DMS153 (cell line): Measurements from ENCODE around the gene LDLRAD4.

ENCODE experiments used
- DNase-seq: peaks from one replicate; lab custom pipeline; 2025; lab: John Stamatoyannopoulos, UW

Gene LDLRAD4

GRCh38 chr18:13539050-13539449, 320.5 kb downstream of the LDLRAD4 start:
- DNase-seq, result peak; percentile 38

GRCh38 chr18:13539843-13540476, 321.4 kb downstream of the LDLRAD4 start:
- no peak for DNase-seq

GRCh38 chr18:13540477-13541182, 322.1 kb downstream of the LDLRAD4 start:
- no peak for DNase-seq

DNA sequence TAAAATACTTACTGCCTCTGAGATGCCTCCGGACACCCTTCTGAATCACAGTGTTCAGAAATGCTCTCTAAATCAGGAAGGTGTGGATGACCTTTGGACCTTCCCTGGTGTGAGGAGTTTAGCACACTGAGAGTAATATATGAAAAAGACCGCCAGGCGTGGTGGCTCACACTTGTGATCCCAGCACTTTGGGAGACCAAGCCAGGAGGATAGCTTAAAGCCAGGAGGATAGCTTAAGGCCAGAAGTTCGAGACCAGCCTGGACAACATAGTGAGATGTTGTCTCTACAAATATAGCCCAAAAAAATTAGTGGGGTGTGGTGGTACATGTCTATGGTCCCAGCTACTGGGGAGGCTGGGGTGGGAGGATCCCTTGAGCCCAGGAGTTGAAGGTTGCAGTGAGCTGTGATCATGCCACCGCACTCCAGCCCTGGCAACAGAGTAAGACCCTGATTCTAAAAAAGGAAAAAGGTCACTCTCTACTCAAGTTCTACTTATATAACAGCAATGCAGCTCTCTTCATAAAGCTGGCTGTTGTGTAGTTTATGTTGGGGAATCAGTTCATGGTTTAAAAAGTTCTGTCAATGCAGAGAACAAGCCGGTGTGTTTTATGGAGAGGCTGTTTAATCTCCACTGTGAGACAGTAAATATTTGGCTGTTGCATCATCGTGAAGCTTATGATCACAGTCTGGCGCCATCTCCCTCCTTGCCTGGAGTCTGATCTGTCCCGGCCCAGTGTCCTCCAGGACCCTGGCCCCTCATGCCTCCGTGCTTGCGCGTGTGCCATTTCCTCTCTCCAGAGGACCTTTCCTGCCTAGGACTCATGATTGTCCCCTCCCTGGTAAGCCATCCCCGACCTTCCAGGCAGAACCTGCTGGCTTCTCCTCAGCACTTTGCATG, 323.3 kb downstream of the LDLRAD4 start:
- no peak for DNase-seq

DNA sequence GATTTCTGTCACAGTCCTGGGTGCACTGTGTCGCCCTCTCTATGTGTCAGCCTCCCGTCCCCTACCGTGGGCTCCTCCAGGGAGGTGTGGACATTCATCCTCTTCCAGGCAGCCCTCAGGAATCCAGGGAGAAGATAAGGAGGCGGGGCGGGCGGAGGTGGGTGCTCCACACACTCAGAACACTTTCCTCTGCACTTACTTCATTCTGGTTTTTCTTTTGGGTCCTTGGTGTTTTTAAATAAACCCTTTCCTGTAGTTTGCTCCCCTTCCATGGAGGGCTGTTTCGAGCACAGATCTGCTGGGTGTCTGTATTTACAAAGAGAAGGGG, 323.9 kb downstream of the LDLRAD4 start:
- no peak for DNase-seq

- no peak for DNase-seq
Measured at GRCh38 chr18:13543144-13543543, 324.6 kb downstream of the LDLRAD4 start.

DNA sequence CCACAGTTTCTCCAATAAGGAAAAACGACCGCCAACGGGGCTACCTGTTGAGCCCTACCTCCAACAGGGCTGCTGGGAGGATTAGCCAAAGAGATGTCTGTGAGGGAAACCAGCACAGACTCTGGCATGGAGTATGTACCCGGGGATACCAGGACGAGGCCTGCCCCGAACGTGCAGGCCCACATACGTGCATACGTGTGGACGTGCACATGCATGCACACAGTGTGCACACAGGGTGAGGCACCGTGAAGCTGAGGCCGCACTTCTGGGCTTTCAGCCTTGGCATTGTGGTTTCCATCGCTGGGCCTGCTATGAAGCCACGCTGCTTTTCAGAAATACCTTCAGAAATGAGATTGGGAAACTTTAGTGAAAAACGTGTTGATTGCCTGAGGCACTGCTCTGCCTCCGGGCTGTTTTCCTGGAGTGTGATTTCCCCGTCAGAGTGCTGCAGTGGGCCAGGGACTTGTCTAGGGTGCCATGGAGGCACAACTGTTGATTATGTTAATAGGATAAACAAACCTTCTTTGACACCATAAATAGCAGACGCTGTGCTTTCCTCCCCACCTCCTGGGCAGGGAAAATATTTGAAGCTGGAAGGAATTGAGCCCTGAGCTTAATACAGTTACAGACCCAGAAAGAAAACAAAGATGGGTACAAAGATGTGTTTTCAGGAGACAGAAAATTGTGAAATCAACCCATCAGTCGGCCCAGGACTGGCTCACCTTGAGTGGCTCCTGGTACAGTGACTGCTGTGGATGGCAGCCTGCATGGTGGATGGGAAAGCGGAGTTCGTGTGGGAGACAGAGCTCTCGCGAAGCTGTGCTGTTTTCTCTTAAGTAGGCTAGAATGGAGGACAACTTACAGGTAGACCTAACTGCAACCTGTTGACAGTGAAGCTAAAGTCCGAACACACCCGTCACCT, 325.5 kb downstream of the LDLRAD4 start:
- DNase-seq, result no peak

DNA sequence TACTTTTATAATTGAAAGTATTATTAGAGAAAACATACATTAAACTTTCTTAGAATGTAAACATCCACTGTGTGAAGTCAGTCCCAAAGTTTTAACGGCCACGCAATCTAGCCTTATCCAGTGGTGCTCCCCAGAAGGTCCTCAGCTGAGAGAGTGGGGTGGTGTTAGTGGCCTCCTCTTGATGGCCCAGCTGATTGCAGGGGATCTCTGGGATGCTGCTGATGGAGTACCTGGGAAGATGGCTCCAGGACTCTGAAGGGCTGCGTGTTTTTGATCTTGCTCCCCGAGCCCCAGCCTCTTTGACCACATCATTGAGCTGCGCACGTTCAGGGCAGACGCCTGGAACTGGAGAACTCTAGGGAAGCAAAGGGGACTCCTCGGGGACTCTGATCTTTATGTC, 326.4 kb downstream of the LDLRAD4 start:
- DNase-seq, result no peak

- DNase-seq, result no peak
Measured at GRCh38 chr18:13545514-13545913, 327.0 kb downstream of the LDLRAD4 start.

DNA sequence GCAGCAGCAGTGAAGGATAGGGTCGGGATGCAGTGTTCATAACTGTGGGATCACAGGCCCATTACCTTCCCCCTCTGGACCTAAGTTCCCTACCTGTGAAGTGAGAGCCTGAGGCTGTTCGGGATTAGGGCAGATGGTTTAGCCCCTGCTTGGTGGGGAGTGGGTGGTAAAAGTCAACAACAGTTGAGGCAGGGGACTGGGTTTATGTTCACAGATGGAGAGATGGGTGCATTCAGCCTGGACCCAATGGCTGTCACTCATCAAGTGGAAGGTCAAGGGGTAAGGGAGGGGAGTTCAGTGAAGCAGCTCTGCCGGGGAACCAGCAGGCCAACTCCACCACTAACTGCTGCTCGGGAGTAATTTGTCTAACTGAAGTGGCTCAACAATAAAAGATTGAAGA, 327.4 kb downstream of the LDLRAD4 start:
- DNase-seq, result no peak

- no peak for DNase-seq
Measured at GRCh38 chr18:13546638-13547037, 328.1 kb downstream of the LDLRAD4 start.

GRCh38 chr18:13547347-13547746, 328.8 kb downstream of the LDLRAD4 start:
- DNase-seq, result no peak

GRCh38 chr18:13548106-13548819, 329.7 kb downstream of the LDLRAD4 start:
- DNase-seq, result no peak

GRCh38 chr18:13548966-13549879, 330.7 kb downstream of the LDLRAD4 start:
- no peak for DNase-seq

- DNase-seq, result no peak
Measured at GRCh38 chr18:13549880-13550232, 331.3 kb downstream of the LDLRAD4 start.

DNA sequence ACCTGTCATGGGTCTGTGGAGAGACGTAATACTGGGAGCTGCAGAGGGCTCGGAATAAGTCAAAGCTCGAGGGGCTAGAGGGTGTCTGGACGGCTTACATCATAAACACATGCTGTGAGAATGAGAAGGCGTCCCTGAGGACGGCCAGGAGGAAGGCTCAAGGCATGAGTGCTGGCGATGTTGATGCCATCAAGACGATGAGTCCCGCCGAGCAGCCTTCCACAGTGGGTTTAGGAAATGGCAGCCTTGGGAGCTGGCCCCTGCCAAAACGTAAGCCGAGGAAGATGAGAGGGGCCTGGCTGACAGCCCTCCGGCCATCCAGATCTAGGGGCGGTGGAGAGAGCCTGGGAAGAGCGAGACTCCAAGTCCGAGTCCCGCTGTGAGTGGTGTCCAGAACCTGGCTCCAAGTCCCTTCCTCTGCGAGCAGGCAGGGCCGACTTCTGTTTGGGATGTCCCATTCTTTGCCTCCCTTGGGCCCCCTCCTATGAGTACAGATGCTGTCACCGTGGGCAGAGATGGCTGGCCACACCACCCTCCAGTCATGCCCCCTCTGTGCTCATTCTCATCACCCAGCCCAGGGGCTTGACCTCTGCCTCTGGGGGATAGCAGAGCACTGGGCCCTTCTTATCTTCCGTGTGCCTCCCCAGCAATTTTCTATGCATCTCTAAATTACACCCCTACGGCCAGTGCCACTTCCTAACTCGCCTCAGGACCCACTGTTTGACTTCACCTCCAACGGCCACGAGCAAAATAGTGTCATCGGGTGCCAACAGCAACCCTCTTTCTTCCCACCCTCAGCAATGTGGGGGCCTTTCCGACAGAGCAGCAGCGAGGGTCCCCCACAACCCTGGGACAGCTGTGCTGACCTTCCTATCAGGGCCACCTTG, 332.1 kb downstream of the LDLRAD4 start:
- DNase-seq, result no peak

GRCh38 chr18:13551305-13551603, 332.7 kb downstream of the LDLRAD4 start:
- no peak for DNase-seq

DNA sequence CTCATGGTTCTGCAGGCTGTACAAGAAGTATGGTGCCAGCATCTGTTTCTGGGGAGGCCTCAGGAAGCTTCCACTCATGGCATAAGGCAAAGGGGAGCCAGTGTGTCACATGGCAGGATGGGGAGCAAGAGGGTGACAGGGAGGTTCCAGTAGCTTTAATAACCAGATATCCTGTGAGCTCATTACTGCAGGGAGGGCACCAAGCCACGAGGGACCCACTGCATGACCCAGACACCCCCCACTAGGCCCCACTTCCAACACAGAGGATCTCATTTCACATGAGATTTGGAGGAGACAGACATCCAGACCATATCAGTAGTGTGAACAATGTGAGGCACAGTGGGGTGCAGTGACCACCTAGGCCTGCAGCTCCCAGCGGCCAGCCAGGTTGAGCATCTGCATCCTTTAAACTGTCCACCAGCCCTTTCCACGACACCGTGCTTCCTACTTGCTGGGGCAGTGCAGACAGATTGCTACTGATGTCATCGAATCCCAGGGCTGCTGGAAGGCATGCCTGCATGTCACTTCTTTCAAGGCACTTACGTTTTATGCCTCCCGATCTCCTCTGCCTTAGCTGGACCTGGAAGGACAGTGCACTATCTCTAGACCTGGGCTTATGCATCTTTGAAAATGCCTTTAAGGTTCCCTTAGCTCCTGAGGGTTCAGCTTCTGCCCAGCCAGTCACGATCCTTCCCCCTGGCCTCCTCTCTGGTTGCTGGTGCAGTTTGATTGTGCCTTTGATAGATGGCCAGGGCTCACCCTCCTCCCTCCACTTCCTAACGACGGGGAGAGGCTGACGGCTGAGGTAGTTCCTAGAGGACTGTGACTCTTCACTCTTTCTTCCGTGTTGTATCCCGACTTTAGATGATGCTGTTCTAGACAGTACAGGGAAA, 333.5 kb downstream of the LDLRAD4 start:
- no peak for DNase-seq
